ENCODE results near the gene ASB13.

DNA sequence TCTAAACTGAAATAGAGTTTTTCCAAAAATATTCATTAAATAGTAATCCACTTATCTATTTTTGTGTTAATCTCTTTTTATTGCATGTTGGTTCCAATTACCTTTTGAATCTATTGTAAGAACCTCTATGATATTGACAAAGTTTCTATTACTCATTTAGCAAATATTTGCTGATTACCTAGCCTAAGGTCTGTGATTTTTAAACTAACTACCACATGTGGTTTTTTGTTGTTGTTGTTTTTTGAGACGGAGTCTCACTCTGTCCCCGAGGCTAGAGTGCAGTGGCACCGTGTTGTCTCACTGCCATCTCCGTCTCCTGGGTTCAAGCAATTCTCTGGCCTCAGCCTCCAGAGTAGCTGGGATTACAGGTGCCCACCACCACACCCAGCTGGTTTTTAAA, 2.0 kb upstream of the ASB13 start:
- TF ChIP-seq, protein P1, sequence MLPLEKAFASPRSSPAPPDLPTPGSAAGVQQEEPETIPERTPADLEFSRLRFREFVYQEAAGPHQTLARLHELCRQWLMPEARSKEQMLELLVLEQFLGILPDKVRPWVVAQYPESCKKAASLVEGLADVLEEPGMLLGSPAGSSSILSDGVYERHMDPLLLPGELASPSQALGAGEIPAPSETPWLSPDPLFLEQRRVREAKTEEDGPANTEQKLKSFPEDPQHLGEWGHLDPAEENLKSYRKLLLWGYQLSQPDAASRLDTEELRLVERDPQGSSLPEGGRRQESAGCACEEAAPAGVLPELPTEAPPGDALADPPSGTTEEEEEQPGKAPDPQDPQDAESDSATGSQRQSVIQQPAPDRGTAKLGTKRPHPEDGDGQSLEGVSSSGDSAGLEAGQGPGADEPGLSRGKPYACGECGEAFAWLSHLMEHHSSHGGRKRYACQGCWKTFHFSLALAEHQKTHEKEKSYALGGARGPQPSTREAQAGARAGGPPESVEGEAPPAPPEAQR (tag by site-specific recombination; IDR thresholded peaks at IDR 0.05): no peak
- no peak for TF ChIP-seq BCL11A (tag by site-specific recombination; IDR thresholded peaks at IDR 0.05; ENCODE audit: low read depth)
- TF ChIP-seq, protein P2, sequence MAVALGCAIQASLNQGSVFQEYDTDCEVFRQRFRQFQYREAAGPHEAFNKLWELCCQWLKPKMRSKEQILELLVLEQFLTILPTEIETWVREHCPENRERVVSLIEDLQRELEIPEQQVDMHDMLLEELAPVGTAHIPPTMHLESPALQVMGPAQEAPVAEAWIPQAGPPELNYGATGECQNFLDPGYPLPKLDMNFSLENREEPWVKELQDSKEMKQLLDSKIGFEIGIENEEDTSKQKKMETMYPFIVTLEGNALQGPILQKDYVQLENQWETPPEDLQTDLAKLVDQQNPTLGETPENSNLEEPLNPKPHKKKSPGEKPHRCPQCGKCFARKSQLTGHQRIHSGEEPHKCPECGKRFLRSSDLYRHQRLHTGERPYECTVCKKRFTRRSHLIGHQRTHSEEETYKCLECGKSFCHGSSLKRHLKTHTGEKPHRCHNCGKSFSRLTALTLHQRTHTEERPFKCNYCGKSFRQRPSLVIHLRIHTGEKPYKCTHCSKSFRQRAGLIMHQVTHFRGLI (tag by site-specific recombination; IDR thresholded peaks at IDR 0.05): no peak
- TF ChIP-seq, protein P3, sequence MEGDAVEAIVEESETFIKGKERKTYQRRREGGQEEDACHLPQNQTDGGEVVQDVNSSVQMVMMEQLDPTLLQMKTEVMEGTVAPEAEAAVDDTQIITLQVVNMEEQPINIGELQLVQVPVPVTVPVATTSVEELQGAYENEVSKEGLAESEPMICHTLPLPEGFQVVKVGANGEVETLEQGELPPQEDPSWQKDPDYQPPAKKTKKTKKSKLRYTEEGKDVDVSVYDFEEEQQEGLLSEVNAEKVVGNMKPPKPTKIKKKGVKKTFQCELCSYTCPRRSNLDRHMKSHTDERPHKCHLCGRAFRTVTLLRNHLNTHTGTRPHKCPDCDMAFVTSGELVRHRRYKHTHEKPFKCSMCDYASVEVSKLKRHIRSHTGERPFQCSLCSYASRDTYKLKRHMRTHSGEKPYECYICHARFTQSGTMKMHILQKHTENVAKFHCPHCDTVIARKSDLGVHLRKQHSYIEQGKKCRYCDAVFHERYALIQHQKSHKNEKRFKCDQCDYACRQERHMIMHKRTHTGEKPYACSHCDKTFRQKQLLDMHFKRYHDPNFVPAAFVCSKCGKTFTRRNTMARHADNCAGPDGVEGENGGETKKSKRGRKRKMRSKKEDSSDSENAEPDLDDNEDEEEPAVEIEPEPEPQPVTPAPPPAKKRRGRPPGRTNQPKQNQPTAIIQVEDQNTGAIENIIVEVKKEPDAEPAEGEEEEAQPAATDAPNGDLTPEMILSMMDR (tag by site-specific recombination; IDR thresholded peaks at IDR 0.05): no peak

All from HEK293 (cell line).